Body of pancreas (tissue), 4 donors: Measurements from ENCODE around the gene FAM83C. TPM values are rescaled to one million over a fixed set of nuclear protein-coding genes. Genes with fewer than 3 reads are reported as not detected.
A peak's percentile ranks its signal among the peaks of the same experiment; 100 is the strongest.

Source experiments
- ATAC-seq: fragments of 150-250 bp; one replicate; pipeline ENCODE4 v1.9.1; 2016
- DNase-seq, 4 donors: peaks; one replicate each; pipeline ENCODE4 v3.0.0-alpha.2; 2019
- H3K27ac ChIP-seq, 4 donors: fragments of 200-600 bp; sonication (generic); 1 replicate in 3 of 4; 2 replicates in 1 of 4; pipeline versions ENCODE4 v1.5.1 to v1.6.1; 2016 to 2019; ENCODE audit warnings: mild to moderate bottlenecking in 1 of 4, mixed read lengths in 1 of 4, moderate library complexity in 1 of 4
- H3K27me3 ChIP-seq, 2 donors: fragments of 200-600 bp; sonication (generic); one replicate each; pipeline ENCODE4 v1.6.0; 2016; ENCODE audit warnings: mild to moderate bottlenecking in 1 of 2
- H3K36me3 ChIP-seq, 2 donors: fragments of 200-600 bp; sonication (generic); replicated peaks in 1 of 2; 2 replicates each; pipeline ENCODE4 v1.5.1; 2016; ENCODE audit warnings: low read depth in 2 of 2; ENCODE audit not compliant: insufficient read depth in 1 of 2
- H3K4me1 ChIP-seq: fragments of 200-600 bp; sonication (generic); one replicate; pipeline ENCODE4 v1.6.0; 2016
- H3K4me3 ChIP-seq, 2 donors: fragments of 200-600 bp; sonication (generic); 1 replicate in 1 of 2; 2 replicates in 1 of 2; pipeline ENCODE4 v1.5.1; 2016 to 2019
- H3K9me3 ChIP-seq, 3 donors: fragments of 200-600 bp; sonication (generic); 1 replicate in 2 of 3; 2 replicates in 1 of 3; pipeline ENCODE4 v1.5.1; 2016
- CTCF ChIP-seq, 7 experiments: fragments of 450-650 bp in 4 of 7; fragments of 200-600 bp in 3 of 7; sonication (generic) in 3 of 7; IDR thresholded peaks; one replicate each; pipeline ENCODE4 v1.5.1; 2016 to 2019; ENCODE audit warnings: antibody characterized with exemption in 7 of 7
- POLR2A ChIP-seq, 3 donors: fragments of 450-650 bp; IDR thresholded peaks; one replicate each; pipeline ENCODE4 v1.6.1; 2016; ENCODE audit warnings: antibody characterized with exemption in 3 of 3, mild to moderate bottlenecking in 2 of 3
- WGBS, 2 donors: methylation state at CpG; one replicate each; pipeline ENCODE4 v1.1.5; 2017; 5-methylcytosine and 5-hydroxymethylcytosine counted together
- intact Hi-C: fragments of 100-400 bp; cut with DNase I; formaldehyde crosslinking; loops from one replicate; pipeline ENCODE4 v1.15.1; 2023
- total RNA-seq, 2 donors: library from RNA; depleted of rRNA; stranded (reverse); fragments of >200 nt; gene quantifications; one replicate each; pipeline ENCODE4 v1.1.0, GENCODE V29; 2016

The FAM83C gene
- total RNA-seq, 2 donors from 2014 or later: not detected

DNA sequence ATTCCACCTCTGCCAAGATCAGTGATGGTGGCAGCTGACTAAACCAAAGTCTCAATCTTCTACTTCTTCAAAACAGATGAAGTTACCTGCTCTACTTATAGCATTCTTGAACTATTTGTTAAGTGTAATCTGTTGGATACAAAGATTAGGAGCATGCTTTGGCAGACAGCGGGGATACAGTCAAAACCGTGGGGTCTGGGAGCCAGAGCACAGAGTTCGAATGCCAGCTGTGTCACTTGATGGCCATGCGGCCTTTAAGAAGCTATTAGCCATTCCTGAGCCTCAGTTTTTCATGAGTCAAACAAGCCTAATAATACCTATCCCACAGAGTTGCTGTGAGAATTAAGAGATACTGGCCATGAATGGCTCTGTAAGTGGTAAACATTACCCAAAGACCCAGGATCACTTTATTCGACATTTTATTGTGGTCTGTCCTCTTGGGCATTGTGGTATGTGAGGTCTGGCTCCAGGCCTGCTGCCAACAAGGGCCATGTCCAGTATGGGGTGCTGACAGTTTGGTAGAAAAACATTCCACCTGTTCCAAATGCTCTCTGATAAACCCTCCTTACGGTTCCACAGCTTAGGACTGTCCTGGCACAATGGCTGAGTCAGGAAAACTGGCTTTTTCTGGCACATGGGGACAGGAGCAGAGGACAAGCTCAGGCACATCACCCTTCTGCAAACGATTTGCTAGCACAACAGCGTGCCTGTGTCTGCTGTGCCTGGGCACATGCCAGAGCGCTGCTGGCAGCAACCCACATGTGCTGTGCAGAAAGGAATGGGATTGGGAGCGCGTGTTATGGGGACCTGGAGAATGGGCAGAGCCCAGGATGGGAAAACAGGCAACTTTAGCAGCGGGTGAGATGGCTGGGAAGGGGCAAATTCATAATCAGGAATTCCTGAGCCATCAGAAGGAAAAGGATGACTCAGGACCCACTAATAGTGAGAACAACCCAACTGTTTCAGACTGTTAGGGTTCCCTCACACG, 15.7 kb upstream of the FAM83C start:
- WGBS, 2 donors: 54 to 57% methylated on average over 13 of the region's 13 CpGs
- DNase-seq (peak; percentile 50 to 72 (median 62)), ATAC-seq (peak; percentile 70)
- intact Hi-C loops: no loop called here
- Histone ChIP-seq H3K27ac (peak overlapping the region in 3 of 4 donors; percentile 23 to 35 (median 35)), H3K4me3 (no peak overlapping the region), H3K36me3 (no peaks in the 10 kb centered on the region), H3K9me3 (no peaks in the 10 kb centered on the region), H3K4me1 (peaks cover 24% of the 10 kb centered on the region), H3K27me3 (no peaks in the 10 kb centered on the region)
- TF ChIP-seq CTCF (IDR thresholded peaks at IDR 0.05): no peak
- no peak for TF ChIP-seq POLR2A (IDR thresholded peaks at IDR 0.05)

GRCh38 chr20:35306931-35307517, 14.8 kb upstream of the FAM83C start:
- TF ChIP-seq POLR2A (IDR thresholded peaks at IDR 0.05) (no peak), CTCF (IDR thresholded peaks at IDR 0.05) (peak; percentile 37 to 67 (median 55))
- peak overlapping the region in 3 of 4 donors; percentile 23 to 35 (median 35) for H3K27ac ChIP-seq
- H3K9me3 ChIP-seq: no peaks in the 10 kb centered on the region
- 30 to 53% methylated on average over 4 of the region's 4 CpGs for WGBS, 2 donors
- H3K4me1 ChIP-seq: peaks cover 24% of the 10 kb centered on the region
- no peaks in the 10 kb centered on the region for H3K27me3 ChIP-seq
- peak; percentile 51 for ATAC-seq
- DNase-seq: peak; percentile 52 to 66 (median 58)
- H3K4me3 ChIP-seq: no peak overlapping the region
- intact Hi-C loops: no loop called here
- no peaks in the 10 kb centered on the region for H3K36me3 ChIP-seq

DNA sequence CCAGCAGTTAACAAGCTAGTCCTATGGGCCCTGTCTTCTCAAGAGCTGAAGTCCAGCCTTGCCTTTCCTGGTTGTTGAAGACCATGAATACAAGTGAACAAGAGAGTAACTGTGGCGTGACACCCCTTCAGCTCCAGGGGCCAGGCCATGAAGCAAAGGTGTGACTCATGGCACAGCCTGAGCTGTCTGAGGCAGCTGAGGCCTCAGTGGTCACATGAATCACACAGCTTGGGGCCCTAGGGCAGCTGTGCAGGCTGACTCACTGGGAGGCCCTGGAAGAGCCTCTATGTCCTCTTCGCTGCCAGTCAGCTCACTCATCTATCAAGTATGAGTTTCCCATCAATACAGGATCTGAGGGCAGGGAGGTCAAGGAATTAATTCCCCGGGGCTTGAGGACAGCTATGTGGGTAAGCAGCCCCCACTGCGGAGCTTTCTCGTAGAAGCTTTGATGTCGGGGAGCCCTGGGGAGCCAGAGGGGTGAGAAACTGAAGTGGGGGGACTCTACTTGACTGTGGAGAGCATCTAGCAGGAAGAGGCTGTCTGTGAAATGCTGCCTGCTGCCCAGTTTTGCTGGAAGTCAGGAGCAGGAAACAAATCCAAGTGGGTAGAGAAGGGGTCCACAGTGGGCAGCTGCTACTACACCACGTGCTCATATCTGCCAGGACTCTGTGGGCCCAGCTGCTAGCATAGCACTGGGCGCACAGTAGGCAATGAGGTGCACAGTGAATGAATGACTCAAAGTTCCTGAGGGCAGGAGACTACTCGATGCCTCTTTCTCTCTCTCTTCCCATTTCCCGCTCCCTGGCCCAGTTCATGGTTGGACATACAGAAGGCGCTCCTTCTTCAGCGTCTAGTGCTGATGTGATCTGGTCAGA, 13.7 kb upstream of the FAM83C start:
- H3K36me3 ChIP-seq: no peaks in the 10 kb centered on the region
- DNase-seq: peak in 1 of 4 donors; percentile 54
- TF ChIP-seq CTCF (IDR thresholded peaks at IDR 0.05): no peak
- no peak for TF ChIP-seq POLR2A (IDR thresholded peaks at IDR 0.05)
- no peak for ATAC-seq
- H3K4me3 ChIP-seq: no peak overlapping the region
- peaks cover 24% of the 10 kb centered on the region for H3K4me1 ChIP-seq
- no peaks in the 10 kb centered on the region for H3K27me3 ChIP-seq
- intact Hi-C loops: no loop called here
- WGBS, 2 donors: 89 to 92% methylated on average over 11 to 12 of the region's 12 CpGs
- no peak overlapping the region for H3K27ac ChIP-seq
- no peaks in the 10 kb centered on the region for H3K9me3 ChIP-seq

- H3K4me3 ChIP-seq: no peak overlapping the region
These were observed 12.7 kb upstream of the FAM83C start for GRCh38 chr20:35304956-35305355.

More at GRCh38 chr20:35304956-35305355, 12.7 kb upstream of the FAM83C start:
- 75 to 89% methylated on average over 6 of the region's 6 CpGs for WGBS, 2 donors
- H3K27ac ChIP-seq: no peak overlapping the region
- no peak for DNase-seq
- no peaks in the 10 kb centered on the region for H3K27me3 ChIP-seq
- H3K9me3 ChIP-seq: no peaks in the 10 kb centered on the region
- intact Hi-C loops: no loop called here
- TF ChIP-seq POLR2A (IDR thresholded peaks at IDR 0.05) (no peak), CTCF (IDR thresholded peaks at IDR 0.05) (no peak)
- no peaks in the 10 kb centered on the region for H3K36me3 ChIP-seq
- no peak for ATAC-seq
- peaks cover 24% of the 10 kb centered on the region for H3K4me1 ChIP-seq
